Activated CD8-positive, alpha-beta memory T cell treated with anti-CD3 and anti-CD28 coated beads for 48 hours (primary cell): ENCODE results near the gene TRMT1.

ENCODE experiments used
- DNase-seq, 3 experiments: peaks; one replicate each; pipeline ENCODE4 v3.0.0-alpha.2; 2020; ENCODE audit warnings: low read depth in 2 of 3, low spot score in 2 of 3

Gene TRMT1

DNA sequence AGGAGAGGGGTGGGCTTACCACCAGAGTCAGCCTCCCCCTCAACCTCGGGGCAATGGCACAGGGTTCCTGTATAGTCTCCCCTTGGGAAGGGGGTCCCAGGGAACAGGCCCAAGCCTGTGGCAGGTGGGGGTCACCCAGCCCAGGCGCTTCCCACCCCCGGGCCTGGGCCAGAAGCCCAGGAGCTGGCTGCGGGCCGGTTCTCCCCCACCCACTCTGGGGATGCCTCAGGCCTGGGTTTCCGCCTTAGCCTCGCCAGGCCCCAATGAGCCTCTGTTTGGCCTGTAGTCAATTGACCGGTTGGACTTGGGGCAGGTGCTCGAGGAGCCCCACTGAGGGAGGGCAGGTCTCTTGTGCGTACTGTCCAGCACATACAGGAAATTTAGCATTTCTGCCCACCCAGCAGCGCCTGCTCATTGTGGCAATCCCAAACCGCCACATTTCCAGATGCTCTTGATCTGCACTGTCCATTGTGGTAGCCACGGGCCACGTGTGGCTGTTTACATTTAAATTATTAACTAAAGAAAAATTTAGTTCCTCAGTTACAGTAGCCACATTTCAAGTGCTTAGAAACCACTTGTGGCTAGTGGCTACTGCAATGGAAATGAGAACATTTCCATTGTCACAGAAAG, 23.8 kb downstream of the TRMT1 start:
- no peak for DNase-seq

GRCh38 chr19:13092158-13092543, 24.4 kb downstream of the TRMT1 start:
- no peak for DNase-seq

DNA sequence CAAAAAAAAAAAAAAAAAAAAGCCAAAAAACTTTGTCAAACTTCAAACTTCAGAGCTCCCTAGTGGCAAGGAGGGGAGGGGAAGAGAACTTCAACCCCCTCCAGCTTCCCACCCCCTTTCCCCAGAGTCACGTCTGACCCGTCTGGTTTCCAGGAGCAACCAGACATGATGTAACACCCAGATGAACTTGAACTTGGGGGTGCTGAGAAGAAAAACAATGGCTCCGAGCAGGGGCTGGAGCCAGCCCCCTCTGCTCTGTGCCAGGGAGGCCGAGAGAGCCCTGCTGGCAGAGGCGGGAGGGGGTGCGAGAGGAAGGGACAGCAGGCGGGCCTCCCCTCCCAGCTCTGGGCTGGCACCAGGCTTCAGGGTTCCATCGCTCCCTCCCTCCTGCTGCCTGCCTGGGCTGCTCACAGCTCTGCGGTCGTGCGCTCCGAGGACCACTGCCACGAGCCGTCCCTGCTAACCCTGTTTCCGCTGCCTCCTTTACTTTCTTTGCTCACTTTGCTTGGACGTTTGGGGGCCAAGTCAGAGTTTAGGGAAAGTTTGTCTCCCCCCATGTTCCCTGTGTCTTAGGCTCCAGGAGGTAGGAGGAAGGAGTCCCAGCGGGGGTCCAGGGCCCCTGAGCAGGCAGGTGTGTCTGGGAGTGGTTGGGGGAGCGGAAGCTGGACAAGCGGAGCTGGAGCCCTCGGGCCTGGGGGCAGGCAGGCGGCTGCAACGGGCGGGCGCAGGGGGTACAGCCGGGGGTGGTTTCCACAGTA, 25.0 kb downstream of the TRMT1 start:
- DNase-seq: no peak

GRCh38 chr19:13090511-13091231, 25.9 kb downstream of the TRMT1 start:
- no peak for DNase-seq

DNA sequence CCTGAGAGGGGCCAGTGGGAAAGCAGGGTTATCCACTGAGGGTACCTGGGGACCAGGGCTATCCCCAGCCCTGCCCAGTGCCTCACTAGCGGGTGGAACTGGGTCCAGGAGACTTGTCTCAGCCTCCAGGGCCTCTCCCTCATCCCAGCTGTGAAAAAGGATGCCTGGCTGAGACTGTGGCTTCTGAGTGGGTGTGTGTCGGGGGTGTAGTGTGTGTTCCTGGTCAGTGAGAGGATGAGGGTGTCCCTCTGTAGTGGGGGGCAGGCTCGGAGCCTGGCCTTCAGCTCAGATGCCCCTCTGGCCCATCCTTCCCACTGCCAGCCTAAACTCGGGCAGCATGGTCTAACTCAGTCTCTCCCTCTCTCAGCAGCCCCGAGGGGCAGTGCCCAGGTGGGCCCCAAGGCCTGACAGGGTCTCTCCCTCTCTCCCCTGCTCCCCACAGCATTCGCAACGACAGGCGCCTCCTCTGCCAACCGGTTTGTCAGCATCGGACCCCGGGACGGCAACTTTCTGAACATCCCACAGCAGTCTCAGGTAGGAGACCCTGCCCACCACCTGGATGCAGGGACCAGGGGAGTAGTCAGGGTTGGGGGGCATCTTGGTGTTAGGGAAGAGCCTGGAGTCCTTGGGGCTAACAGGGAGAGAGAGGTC, 26.6 kb downstream of the TRMT1 start:
- no peak for DNase-seq

GRCh38 chr19:13089139-13089856, 27.2 kb downstream of the TRMT1 start:
- no peak for DNase-seq

DNA sequence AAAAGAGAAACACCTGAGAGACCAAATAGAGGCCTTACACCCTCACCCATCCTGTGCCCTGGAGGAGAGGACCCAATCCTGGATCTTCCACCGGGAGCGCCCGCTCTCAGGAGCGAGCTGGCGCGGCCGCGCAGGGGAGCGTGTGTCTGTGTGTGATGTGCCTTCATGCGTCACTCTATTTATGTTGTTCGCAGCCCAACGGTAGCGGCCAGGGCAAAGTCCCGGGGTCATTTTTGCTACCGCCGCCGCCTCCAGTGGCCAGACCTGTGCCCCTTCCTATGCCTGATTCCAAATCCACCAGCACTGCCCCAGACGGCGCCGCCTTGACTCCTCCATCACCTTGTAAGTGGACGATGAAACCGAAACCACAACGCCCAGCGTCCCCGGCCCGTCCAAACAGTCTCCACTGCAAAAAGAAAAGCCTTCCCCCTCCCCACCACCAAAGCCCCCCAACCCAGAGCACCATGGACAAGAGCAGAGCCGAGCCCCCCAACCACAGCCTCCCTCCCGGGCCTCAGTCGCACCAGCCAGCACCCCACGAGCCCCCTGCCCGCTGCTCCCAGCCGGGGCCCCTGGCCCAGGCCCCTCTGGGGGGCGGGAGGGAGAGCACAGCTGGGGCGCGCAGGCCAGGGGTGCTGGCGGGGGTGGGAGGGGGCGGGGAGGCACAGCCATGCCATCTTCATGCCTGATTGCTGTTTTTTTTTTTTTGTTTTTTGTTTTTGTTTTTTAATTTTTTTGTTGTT, 28.6 kb downstream of the TRMT1 start:
- DNase-seq: no peak

GRCh38 chr19:13087295-13087694, 29.2 kb downstream of the TRMT1 start:
- no peak for DNase-seq

GRCh38 chr19:13086341-13086740, 30.2 kb downstream of the TRMT1 start:
- no peak for DNase-seq

DNA sequence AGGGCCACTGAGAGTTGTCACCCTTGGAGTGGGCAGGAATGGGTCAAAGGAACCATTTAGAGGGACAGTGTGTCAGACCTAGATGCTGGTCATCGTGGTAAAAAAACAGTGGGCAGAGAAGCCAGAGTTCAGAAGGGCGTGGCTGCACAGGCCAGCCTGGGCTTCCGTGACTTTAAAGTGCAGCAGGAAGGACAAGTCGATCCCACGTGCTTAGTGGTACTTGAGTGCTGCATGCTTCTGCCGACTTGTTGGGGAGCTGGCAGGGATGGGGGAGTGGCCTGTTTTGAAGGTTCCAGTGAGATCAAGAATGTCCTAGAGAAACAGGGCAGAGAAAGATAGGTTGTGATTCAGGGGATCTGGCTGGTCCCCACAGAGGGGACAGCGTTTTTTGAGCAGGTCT, 30.9 kb downstream of the TRMT1 start:
- DNase-seq: no peak

DNA sequence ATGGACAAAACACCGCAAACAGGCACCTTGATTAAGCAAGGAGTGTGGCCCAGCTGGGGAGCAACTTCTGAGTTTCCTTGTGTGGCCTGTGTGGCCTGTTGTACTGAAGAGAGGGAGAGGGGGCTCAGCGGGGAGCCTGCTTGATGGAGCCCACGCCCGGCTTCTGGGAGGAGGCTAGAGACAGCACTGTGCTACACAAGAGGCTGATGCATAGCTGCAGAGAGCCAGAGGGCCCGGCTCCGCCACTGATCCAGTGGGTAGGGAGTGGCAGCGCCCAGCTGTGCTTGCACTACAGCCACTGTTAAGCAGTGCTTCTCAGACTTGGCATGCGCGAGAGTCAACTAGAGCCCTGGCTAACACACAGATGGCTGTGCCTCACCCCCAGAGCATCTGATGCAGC, 32.9 kb downstream of the TRMT1 start:
- DNase-seq: no peak

DNA sequence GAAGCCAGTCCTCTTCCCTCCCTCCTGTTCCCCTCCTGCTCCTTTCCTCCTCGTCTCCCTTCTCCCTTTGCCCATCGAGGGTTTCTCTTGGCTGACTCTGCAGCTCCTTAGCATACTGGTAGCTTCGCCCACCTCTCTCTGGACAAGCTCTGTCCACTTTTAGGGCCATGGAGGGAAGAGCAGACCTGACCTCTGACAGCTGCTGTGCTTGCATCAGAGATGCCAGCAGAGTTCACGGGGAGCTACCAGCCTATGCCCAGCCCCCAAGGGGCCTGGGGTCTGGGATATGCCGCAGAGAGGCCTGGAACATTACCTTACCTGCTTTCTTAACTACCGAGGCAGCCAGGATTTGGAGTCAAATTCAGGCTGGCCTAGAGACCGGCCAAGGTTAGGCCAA, 33.5 kb downstream of the TRMT1 start:
- DNase-seq: no peak

GRCh38 chr19:13082192-13083007, 34.1 kb downstream of the TRMT1 start:
- DNase-seq: no peak

GRCh38 chr19:13079542-13079986, 37.0 kb downstream of the TRMT1 start:
- no peak for DNase-seq

DNA sequence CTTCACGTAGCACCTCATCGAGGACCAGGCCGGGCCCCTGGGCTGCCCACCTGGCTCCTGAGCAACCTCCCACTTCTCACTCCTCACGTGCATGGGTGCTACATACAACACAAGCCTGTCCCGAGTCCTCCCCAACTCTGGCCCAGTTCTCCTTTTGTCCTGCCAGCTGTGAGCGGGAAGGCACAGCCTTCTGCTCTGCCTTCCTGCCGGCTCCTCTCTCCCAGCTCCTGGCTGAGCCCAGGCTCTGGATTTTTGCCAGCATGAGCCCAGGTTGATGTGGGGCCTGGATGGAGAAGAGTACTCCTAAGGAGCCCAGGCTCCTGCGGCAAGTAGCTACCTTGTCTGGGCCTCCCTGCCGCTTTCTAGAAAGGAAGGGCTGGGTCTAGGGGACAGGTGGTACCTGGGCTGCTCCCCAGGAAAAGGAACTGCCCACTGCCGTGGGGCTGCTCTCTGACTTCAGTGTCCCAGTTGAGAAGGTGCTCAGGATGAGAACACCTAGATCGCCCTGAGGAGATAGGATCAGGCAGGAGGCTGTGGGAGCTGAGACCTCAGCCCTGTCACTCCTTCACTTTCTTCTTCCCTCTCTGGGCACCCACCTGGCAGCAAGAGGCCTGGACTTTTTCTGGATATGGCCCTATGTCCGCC, 37.5 kb downstream of the TRMT1 start:
- DNase-seq: no peak

DNA sequence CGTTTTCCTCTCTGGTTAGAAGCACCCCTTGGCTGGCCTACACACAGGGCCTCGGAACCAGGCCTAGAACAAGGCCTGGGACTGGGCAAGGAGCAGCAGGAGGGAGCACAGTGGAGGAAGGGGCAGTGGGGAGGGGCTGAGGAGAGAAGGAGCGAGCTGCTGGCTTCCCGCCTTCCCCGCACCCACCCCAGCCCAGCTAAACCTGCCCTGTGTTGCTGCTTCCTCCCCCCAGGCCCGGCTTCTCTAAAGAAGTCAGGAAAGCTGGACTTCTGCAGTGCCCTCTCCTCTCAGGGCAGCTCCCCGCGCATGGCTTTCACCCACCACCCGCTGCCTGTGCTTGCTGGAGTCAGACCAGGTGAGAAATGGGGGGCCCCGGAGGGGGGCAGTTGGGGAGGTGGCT, 38.2 kb downstream of the TRMT1 start:
- no peak for DNase-seq

GRCh38 chr19:13077240-13077639, 39.3 kb downstream of the TRMT1 start:
- no peak for DNase-seq

GRCh38 chr19:13076787-13077186, 39.8 kb downstream of the TRMT1 start:
- DNase-seq: no peak

- no peak for DNase-seq
These were observed 40.2 kb downstream of the TRMT1 start for GRCh38 chr19:13076320-13076719.
